Astrocyte of the cerebellum (primary cell): ENCODE results near the gene VASN.

ENCODE experiments used
- DNase-seq: peaks from one replicate; pipeline ENCODE4 v3.0.0-alpha.2; 2011; ENCODE audit warnings: low read depth
- H3K4me3 ChIP-seq: 2 replicates; pipeline ENCODE4 v1.5.1; 2011; ENCODE audit warnings: mild to moderate bottlenecking, low read depth, low read length, moderate library complexity
- CTCF ChIP-seq: IDR thresholded peaks from 2 replicates; pipeline ENCODE4 v1.5.1; 2012; ENCODE audit warnings: low read length, low read depth, moderate library complexity, mild to moderate bottlenecking; ENCODE audit errors: missing control alignments
- in situ Hi-C: cut with HindIII; loops from 2 replicates; pipeline ENCODE4 v1.10.0; 2017; ENCODE audit warnings: low sequenced_read_pairs

Gene VASN

GRCh38 chr16:4372578-4373355 is 1.1 kb downstream of the VASN start:
- peak overlapping the region; percentile 71 for H3K4me3 ChIP-seq
- TF ChIP-seq CTCF, result no peak
- DNase-seq, result no peak
- in situ Hi-C loops, result no loop called here

- H3K4me3 ChIP-seq, result peak overlapping the region; percentile 71
These were observed 1.8 kb downstream of the VASN start for GRCh38 chr16:4373356-4373908.

GRCh38 chr16:4373909-4374742 is 2.5 kb downstream of the VASN start:
- H3K4me3 ChIP-seq, result peak overlapping the region; percentile 71
- TF ChIP-seq CTCF, result no peak
- peak; percentile 80 for DNase-seq
- in situ Hi-C loops, result no loop called here

More at GRCh38 chr16:4373356-4373908, 1.8 kb downstream of the VASN start:
- no peak for DNase-seq
- in situ Hi-C loops, result no loop called here
- TF ChIP-seq CTCF, result no peak

- TF ChIP-seq CTCF, result no peak
- in situ Hi-C loops, result no loop called here
- no peak for DNase-seq
- no peak overlapping the region for H3K4me3 ChIP-seq
These were observed 4.1 kb downstream of the VASN start for GRCh38 chr16:4375717-4376116.

GRCh38 chr16:4376126-4376892 is 4.7 kb downstream of the VASN start:
- peak overlapping the region; percentile 10 for H3K4me3 ChIP-seq
- DNase-seq, result peak; percentile 71
- in situ Hi-C loops, result no loop called here
- no peak for TF ChIP-seq CTCF
